HepG2 (cell line): Measurements from ENCODE around the gene CHD9. TPM values are rescaled to one million over a fixed set of nuclear protein-coding genes. Genes with fewer than 3 reads are reported as not detected.
A peak's percentile ranks its signal among the peaks of the same experiment; 100 is the strongest.

ENCODE experiments used
- ADNP ChIP-seq: sonication (generic); formaldehyde crosslinking; IDR thresholded peaks from 2 replicates; pipeline ENCODE4 v1.4.0; 2020; ENCODE audit warnings: missing genetic modification reagents
- AGO1 ChIP-seq: fragments of 200-400 bp; formaldehyde crosslinking; IDR thresholded peaks from 2 replicates; pipeline ENCODE4 v1.6.1; 2017; ENCODE audit warnings: mild to moderate bottlenecking, low read depth, low read length, moderate library complexity; ENCODE audit not compliant: poor library complexity, severe bottlenecking
- CENPT ChIP-seq: sonication (generic); formaldehyde crosslinking; IDR thresholded peaks from 2 replicates; pipeline ENCODE4 v1.8.0; 2022; ENCODE audit warnings: low read depth, mild to moderate bottlenecking, moderate library complexity, missing genetic modification reagents
- KAT8 ChIP-seq: IDR thresholded peaks from 2 replicates; pipeline ENCODE4 v1.6.1; 2016; ENCODE audit warnings: missing genetic modification reagents, missing compliant biosample characterization
- KIAA2018 ChIP-seq: sonication (generic); formaldehyde crosslinking; IDR thresholded peaks from 2 replicates; pipeline ENCODE4 v1.5.0; 2020; ENCODE audit warnings: mild to moderate bottlenecking, missing genetic modification reagents, borderline replicate concordance
- MEIS2 ChIP-seq: sonication (generic); formaldehyde crosslinking; IDR thresholded peaks from 2 replicates; pipeline ENCODE4 v1.9.0; 2021; ENCODE audit warnings: mild to moderate bottlenecking, missing genetic modification reagents
- MIXL1 ChIP-seq: IDR thresholded peaks from 2 replicates; pipeline ENCODE4 v1.6.1; 2016
- PREB ChIP-seq: sonication (generic); formaldehyde crosslinking; IDR thresholded peaks from 2 replicates; pipeline ENCODE4 v1.4.0; 2020; ENCODE audit warnings: missing genetic modification reagents
- RFXANK ChIP-seq: IDR thresholded peaks from 2 replicates; pipeline ENCODE4 v1.6.1; 2016
- SAFB2 ChIP-seq: sonication (generic); formaldehyde crosslinking; IDR thresholded peaks from 2 replicates; pipeline ENCODE4 v1.5.1; 2020; ENCODE audit warnings: missing genetic modification reagents, low read depth, mild to moderate bottlenecking, borderline replicate concordance
- SP140L ChIP-seq: sonication (generic); formaldehyde crosslinking; IDR thresholded peaks from 2 replicates; pipeline ENCODE4 v1.4.0; 2020; ENCODE audit warnings: missing genetic modification reagents, borderline replicate concordance
- STAT5B ChIP-seq: sonication (generic); formaldehyde crosslinking; IDR thresholded peaks from 2 replicates; pipeline ENCODE4 v1.4.0; 2020; ENCODE audit warnings: missing genetic modification reagents
- ZBTB8A ChIP-seq: sonication (generic); formaldehyde crosslinking; IDR thresholded peaks from 2 replicates; pipeline ENCODE4 v1.4.0; 2020; ENCODE audit warnings: mild to moderate bottlenecking, low read depth, missing genetic modification reagents, borderline replicate concordance
- ZMYM3 ChIP-seq: sonication (generic); formaldehyde crosslinking; IDR thresholded peaks from 2 replicates; pipeline ENCODE4 v1.5.1; 2020; ENCODE audit warnings: mild to moderate bottlenecking, missing genetic modification reagents
- ZNF337 ChIP-seq: sonication (generic); formaldehyde crosslinking; IDR thresholded peaks from 2 replicates; pipeline ENCODE4 v1.5.1; 2020; ENCODE audit warnings: missing genetic modification reagents, low read depth, mild to moderate bottlenecking, borderline replicate concordance
- ZNF883 ChIP-seq: sonication (generic); formaldehyde crosslinking; IDR thresholded peaks from 2 replicates; pipeline ENCODE4 v1.5.1; 2020; ENCODE audit warnings: mild to moderate bottlenecking, missing genetic modification reagents; ENCODE audit errors: not compliant biosample characterization
- ZSCAN29 ChIP-seq: sonication (generic); formaldehyde crosslinking; conservative IDR thresholded peaks from 2 replicates; pipeline ENCODE4 v1.4.0; 2020; ENCODE audit warnings: mild to moderate bottlenecking, missing genetic modification reagents
- polyA plus RNA-seq, 8 experiments: library from polyadenylated mRNA; depleted of rRNA in 3 of 8; stranded (reverse) in 7 of 8; unstranded in 1 of 8; fragments of >200 nt; fragmentation: Illumina TruSeq in 4 of 8; extraction: Trizol in 4 of 8; gene quantifications; 2 replicates each; pipeline versions ENCODE4 v1.2.1 to v1.2.3, GENCODE V29; 2011 to 2016; ENCODE audit warnings: low read depth in 4 of 8, missing spikeins in 1 of 8, mixed read lengths in 1 of 8; ENCODE audit not compliant: insufficient read depth in 1 of 8
- total RNA-seq, 5 experiments: library from RNA; depleted of rRNA; stranded (reverse); fragments of >200 nt; fragmentation: Illumina TruSeq; extraction: Trizol; gene quantifications; 2 replicates each; pipeline ENCODE4 v1.2.3, GENCODE V29; 2016; ENCODE audit warnings: low read depth in 1 of 5

CHD9 gene
- total and polyA plus RNA-seq, 2 of the 13 experiments (the other 11 are each of a cell fraction or from before 2014, with no cell fraction given) = 23.4 to 27.7 TPM

- TF ChIP-seq CENPT (CRISPR knock-in tag) (no peak), KAT8 (no peak), MEIS2 (CRISPR knock-in tag) (peak; percentile 45; the same call in 1 of the 2 replicates), ZBTB8A (CRISPR knock-in tag) (no peak), ZMYM3 (CRISPR knock-in tag) (no peak), AGO1 (no peak), STAT5B (CRISPR knock-in tag) (no peak), ZSCAN29 (CRISPR knock-in tag) (no peak), PREB (0 out of 2 replicates have a peak, but pooled peaks have one; percentile 45), ZNF883 (peak; percentile 69), MIXL1 (CRISPR knock-in tag) (no peak), ADNP (CRISPR knock-in tag) (no peak), SAFB2 (CRISPR knock-in tag) (no peak; the same call in 1 of the 2 replicates), SP140L (CRISPR knock-in tag) (no peak), KIAA2018 (CRISPR knock-in tag) (no peak), RFXANK (CRISPR knock-in tag) (no peak), ZNF337 (CRISPR knock-in tag) (no peak)
Measured at GRCh38 chr16:53131363-53132071, 76.7 kb downstream of the CHD9 start (continued).
